Measurements from ENCODE around the gene ZBTB20.

The ZBTB20 gene

DNA sequence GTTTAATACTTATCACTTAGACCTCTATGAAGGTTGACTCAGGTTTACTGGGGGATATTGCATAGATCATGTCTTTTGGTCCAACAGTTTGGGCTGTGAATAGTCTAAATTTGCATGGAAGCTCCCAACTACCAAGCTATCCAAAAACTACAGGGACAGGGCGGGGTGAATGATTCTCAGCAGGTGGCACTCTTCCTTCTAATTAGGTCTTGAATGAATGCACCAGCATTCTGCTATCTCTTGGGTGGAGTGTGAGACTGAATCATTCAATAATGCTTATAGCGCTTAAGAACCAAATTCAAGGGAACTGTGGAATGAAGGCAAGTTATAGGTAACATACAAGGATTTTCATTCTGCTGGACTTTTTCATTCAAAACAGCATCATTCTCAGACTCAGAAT lies 507.0 kb downstream of the ZBTB20 start:
- in situ Hi-C loops (cut with MboI; ENCODE audit: low pct_unique_long_range_greater_than_20kb, low sequenced_read_pairs, unreplicated experiment), result no loop called here
- TF ChIP-seq, protein P1, sequence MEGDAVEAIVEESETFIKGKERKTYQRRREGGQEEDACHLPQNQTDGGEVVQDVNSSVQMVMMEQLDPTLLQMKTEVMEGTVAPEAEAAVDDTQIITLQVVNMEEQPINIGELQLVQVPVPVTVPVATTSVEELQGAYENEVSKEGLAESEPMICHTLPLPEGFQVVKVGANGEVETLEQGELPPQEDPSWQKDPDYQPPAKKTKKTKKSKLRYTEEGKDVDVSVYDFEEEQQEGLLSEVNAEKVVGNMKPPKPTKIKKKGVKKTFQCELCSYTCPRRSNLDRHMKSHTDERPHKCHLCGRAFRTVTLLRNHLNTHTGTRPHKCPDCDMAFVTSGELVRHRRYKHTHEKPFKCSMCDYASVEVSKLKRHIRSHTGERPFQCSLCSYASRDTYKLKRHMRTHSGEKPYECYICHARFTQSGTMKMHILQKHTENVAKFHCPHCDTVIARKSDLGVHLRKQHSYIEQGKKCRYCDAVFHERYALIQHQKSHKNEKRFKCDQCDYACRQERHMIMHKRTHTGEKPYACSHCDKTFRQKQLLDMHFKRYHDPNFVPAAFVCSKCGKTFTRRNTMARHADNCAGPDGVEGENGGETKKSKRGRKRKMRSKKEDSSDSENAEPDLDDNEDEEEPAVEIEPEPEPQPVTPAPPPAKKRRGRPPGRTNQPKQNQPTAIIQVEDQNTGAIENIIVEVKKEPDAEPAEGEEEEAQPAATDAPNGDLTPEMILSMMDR (IDR thresholded peaks at IDR 0.05; ENCODE audit: extremely low read depth, insufficient read depth, missing control alignments), result no peak

DNA sequence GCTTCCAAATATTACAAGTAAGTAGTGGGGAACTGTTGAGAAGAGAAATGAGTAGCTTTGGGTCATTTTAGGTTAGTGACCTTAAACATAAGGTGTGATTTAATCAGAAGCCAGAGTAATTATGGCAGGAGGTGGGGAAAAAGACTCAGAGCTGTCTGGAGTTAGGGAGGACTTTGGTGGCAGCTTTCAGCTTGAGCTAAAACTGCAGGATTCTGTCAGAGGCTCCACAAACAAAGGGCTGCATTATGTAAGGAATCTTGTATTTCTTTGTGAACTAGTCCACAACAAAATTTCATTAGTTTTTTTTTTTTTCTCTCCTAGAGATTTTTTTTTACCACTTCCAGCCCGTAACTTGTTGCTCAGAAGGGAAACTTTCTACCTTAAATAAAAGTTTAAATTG lies 507.9 kb downstream of the ZBTB20 start:
- in situ Hi-C loops (cut with MboI; ENCODE audit: low pct_unique_long_range_greater_than_20kb, low sequenced_read_pairs, unreplicated experiment), result no loop called here
- TF ChIP-seq, protein P1 (IDR thresholded peaks at IDR 0.05; ENCODE audit: extremely low read depth, insufficient read depth, missing control alignments), result no peak
- no peak for DNase-seq (ENCODE audit: low spot score)

More for the DNA sequence above, 507.0 kb downstream of the ZBTB20 start:
- no peak for DNase-seq (ENCODE audit: low spot score)

DNA sequence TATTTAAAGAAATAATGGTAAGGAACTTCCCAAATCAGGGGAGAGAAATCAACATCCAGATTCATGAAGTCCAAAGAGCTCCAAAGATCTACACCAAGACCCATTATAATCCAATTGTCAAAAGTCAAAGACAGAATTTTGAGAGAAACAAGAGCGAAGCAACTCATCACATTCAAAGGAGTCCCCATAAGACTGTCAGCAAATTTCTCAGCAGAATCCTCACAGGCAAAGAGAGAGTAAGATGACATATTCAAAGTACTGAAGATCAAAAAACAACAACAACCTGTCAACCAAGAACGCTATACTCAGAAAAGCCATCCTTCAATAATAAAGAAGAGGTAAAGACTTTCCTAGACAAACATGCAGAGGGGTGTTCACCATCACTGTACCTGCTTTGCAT lies 511.2 kb downstream of the ZBTB20 start:
- in situ Hi-C loops (cut with MboI; ENCODE audit: low pct_unique_long_range_greater_than_20kb, low sequenced_read_pairs, unreplicated experiment), result no loop called here
- DNase-seq (ENCODE audit: low spot score), result no peak
- TF ChIP-seq, protein P1 (IDR thresholded peaks at IDR 0.05; ENCODE audit: extremely low read depth, insufficient read depth, missing control alignments), result no peak

DNA sequence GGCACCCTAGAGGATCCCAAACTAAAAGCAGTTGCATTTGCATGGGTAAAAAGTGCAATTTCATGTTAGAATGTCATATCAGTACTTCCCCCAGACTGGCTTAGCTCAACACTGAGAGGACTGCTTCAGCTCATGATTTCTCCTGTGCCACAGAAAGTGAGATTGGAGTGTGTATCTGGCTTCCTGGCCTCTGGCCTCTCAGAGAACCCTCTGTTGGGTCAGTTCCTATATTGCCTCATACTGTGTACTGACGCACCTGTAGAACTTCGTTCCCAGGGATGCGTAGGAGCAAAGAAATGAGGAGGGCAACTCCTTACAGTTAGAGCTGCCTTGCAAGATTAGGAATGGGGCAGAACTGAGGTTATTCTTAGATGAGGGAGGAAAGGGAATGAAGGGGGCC lies 512.5 kb downstream of the ZBTB20 start:
- DNase-seq (ENCODE audit: low spot score), result no peak
- TF ChIP-seq, protein P1 (IDR thresholded peaks at IDR 0.05; ENCODE audit: extremely low read depth, insufficient read depth, missing control alignments), result no peak
- in situ Hi-C loops (cut with MboI; ENCODE audit: low pct_unique_long_range_greater_than_20kb, low sequenced_read_pairs, unreplicated experiment), result no loop called here

DNA sequence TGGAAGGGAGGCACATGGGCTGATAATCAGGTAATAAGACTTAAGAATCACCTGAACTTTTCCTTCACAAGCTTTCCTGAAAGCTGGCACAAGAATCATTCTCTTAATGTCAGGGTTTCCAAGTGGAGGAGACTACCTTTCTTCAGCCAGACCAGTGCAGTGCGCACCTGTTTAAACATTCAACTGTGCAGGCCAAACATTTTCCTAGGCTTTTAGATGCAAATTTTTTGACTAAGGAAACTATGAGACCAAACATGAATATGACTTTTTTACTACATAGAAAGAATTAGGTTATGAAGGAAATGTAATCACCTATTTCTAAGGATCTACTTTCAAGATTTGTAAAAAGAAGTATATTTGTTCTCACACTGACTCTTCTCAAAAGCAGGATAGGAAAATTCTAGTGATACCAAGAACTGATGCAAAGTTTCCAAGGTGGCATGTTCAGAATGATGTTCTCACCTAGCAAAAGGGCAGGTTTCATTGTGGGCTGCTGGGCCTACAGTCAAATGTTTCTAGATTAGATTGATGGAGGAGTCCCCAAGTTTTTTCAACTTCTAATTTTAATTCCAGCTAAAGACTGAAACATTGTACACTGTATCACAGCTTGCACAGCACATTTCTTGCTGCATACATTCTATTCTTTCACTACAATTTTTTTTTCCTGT lies 514.2 kb downstream of the ZBTB20 start:
- in situ Hi-C loops (cut with MboI; ENCODE audit: low pct_unique_long_range_greater_than_20kb, low sequenced_read_pairs, unreplicated experiment), result no loop called here
- no peak for DNase-seq (ENCODE audit: low spot score)
- TF ChIP-seq, protein P1 (IDR thresholded peaks at IDR 0.05; ENCODE audit: extremely low read depth, insufficient read depth, missing control alignments), result no peak

DNA sequence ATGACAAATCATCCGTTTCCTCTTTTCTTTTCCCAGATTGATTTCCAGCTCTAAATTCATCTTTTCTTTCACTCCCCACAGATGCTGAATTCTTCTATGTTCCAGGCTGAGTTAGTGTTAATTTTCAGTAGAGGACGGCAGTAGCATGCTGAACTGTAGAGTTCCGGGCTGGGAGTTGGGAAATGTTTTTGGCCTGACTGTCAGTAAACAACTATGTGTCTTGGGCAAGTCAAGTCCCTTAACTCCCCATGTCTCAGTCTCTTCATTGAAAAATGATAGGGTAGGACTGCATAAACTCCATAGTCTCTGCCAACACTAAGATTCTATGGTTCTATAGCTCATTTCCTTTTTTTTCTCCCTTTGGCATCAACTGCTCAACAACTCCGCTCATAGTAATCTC lies 519.3 kb downstream of the ZBTB20 start:
- in situ Hi-C loops (cut with MboI; ENCODE audit: low pct_unique_long_range_greater_than_20kb, low sequenced_read_pairs, unreplicated experiment), result no loop called here
- TF ChIP-seq, protein P1 (IDR thresholded peaks at IDR 0.05; ENCODE audit: extremely low read depth, insufficient read depth, missing control alignments), result no peak
- DNase-seq (ENCODE audit: low spot score), result no peak
